ENCODE data around the gene AGBL1. TPM values are rescaled to one million over a fixed set of nuclear protein-coding genes. Genes with fewer than 3 reads are reported as not detected.

Gene AGBL1
- total and polyA plus RNA-seq, 4 donors = not detected

GRCh38 chr15:86384186-86384585 lies 304.5 kb downstream of the AGBL1 start:
- H3K4me3 ChIP-seq (ENCODE audit: low read depth in 1 of 3, low read length in 3 of 3) = no peak overlapping the region
- no peaks in the 10 kb centered on the region for H3K36me3 ChIP-seq (ENCODE audit: control insufficient read depth in 4 of 4, insufficient read depth in 3 of 4, low read depth in 1 of 4, low read length in 3 of 4)
- no peaks in the 10 kb centered on the region for H3K4me1 ChIP-seq (ENCODE audit: control insufficient read depth in 4 of 4, insufficient read depth in 4 of 4, low read length in 3 of 4)
- no peak for TF ChIP-seq FOXA1 (IDR thresholded peaks at IDR 0.05)
- no peak for TF ChIP-seq TAF1 (conservative IDR thresholded peaks at IDR 0.05)
- no peak for TF ChIP-seq EGR1 (IDR thresholded peaks at IDR 0.05; ENCODE audit: low read depth in 2 of 2)
- TF ChIP-seq MAX (IDR thresholded peaks at IDR 0.05) = no peak
- no peak overlapping the region for H3K9ac ChIP-seq (ENCODE audit: low read depth in 1 of 2, low read length in 2 of 2)
- peaks cover 0 to 2% (median 0%) of the 10 kb centered on the region in 4 donors for H3K27me3 ChIP-seq (ENCODE audit: control insufficient read depth in 4 of 4, insufficient read depth in 4 of 4, low read length in 3 of 4)
- H3K9me3 ChIP-seq (ENCODE audit: control insufficient read depth in 4 of 4, low read length in 3 of 4) = no peaks in the 10 kb centered on the region
- WGBS = 64% methylated on average over 6 of the region's 6 CpGs
- DNase-seq (ENCODE audit: low spot score) = no peak
- no peak overlapping the region for H3K27ac ChIP-seq (ENCODE audit: low read depth in 1 of 2, low read length in 2 of 2)

GRCh38 chr15:86392296-86392695 lies 312.6 kb downstream of the AGBL1 start:
- no peak for TF ChIP-seq SP1 (IDR thresholded peaks at IDR 0.05)
- Histone ChIP-seq H3K9ac (ENCODE audit: low read depth in 1 of 2, low read length in 2 of 2) (no peak overlapping the region), H3K36me3 (ENCODE audit: control insufficient read depth in 4 of 4, insufficient read depth in 3 of 4, low read depth in 1 of 4, low read length in 3 of 4) (no peaks in the 10 kb centered on the region), H3K4me3 (ENCODE audit: low read depth in 1 of 3, low read length in 3 of 3) (no peak overlapping the region), H3K27ac (ENCODE audit: low read depth in 1 of 2, low read length in 2 of 2) (no peak overlapping the region), H3K9me3 (ENCODE audit: control insufficient read depth in 4 of 4, low read length in 3 of 4) (no peaks in the 10 kb centered on the region), H3K27me3 (ENCODE audit: control insufficient read depth in 4 of 4, insufficient read depth in 4 of 4, low read length in 3 of 4) (no peaks in the 10 kb centered on the region), H3K4me1 (ENCODE audit: control insufficient read depth in 4 of 4, insufficient read depth in 4 of 4, low read length in 3 of 4) (no peaks in the 10 kb centered on the region)
- WGBS = 89% methylated on average over 1 of the region's 1 CpG
- no peak for DNase-seq (ENCODE audit: low spot score)

GRCh38 chr15:86392874-86393273 lies 313.2 kb downstream of the AGBL1 start:
- no peak for TF ChIP-seq MAX (IDR thresholded peaks at IDR 0.05)
- TF ChIP-seq RXRA (IDR thresholded peaks at IDR 0.05) = no peak
- no peak for TF ChIP-seq JUND (IDR thresholded peaks at IDR 0.05)
- no peak for TF ChIP-seq FOXA2 (IDR thresholded peaks at IDR 0.05)
- no peak for TF ChIP-seq SP1 (IDR thresholded peaks at IDR 0.05)
- no peak for TF ChIP-seq GABPA (IDR thresholded peaks at IDR 0.05 in 1 of 2, conservative IDR thresholded peaks at IDR 0.05 in 1 of 2)
- no peak for TF ChIP-seq EGR1 (IDR thresholded peaks at IDR 0.05; ENCODE audit: low read depth in 2 of 2)
- TF ChIP-seq NR2F2 (IDR thresholded peaks at IDR 0.05) = no peak
- TF ChIP-seq YY1 (IDR thresholded peaks at IDR 0.05) = no peak
- TF ChIP-seq CTCF (IDR thresholded peaks at IDR 0.05; ENCODE audit: low read depth, low read length, missing input control) = no peak
- TF ChIP-seq HNF4G (IDR thresholded peaks at IDR 0.05) = no peak
- no peak for TF ChIP-seq ZBTB33 (IDR thresholded peaks at IDR 0.05)
- TF ChIP-seq REST (IDR thresholded peaks at IDR 0.05) = no peak
- TF ChIP-seq HNF4A (conservative IDR thresholded peaks at IDR 0.05) = no peak
- no peak overlapping the region for H3K9ac ChIP-seq (ENCODE audit: low read depth in 1 of 2, low read length in 2 of 2)
- no peaks in the 10 kb centered on the region for H3K36me3 ChIP-seq (ENCODE audit: control insufficient read depth in 4 of 4, insufficient read depth in 3 of 4, low read depth in 1 of 4, low read length in 3 of 4)
- no peaks in the 10 kb centered on the region for H3K9me3 ChIP-seq (ENCODE audit: control insufficient read depth in 4 of 4, low read length in 3 of 4)
- H3K27me3 ChIP-seq (ENCODE audit: control insufficient read depth in 4 of 4, insufficient read depth in 4 of 4, low read length in 3 of 4) = no peaks in the 10 kb centered on the region
- H3K4me3 ChIP-seq (ENCODE audit: low read depth in 1 of 3, low read length in 3 of 3) = no peak overlapping the region
- no peak overlapping the region for H3K27ac ChIP-seq (ENCODE audit: low read depth in 1 of 2, low read length in 2 of 2)
- WGBS = 62% methylated on average over 2 of the region's 2 CpGs
- H3K4me1 ChIP-seq (ENCODE audit: control insufficient read depth in 4 of 4, insufficient read depth in 4 of 4, low read length in 3 of 4) = no peaks in the 10 kb centered on the region
- no peak for DNase-seq (ENCODE audit: low spot score)
